Neuronal stem cell (in vitro differentiated cells): ENCODE data around the gene ARHGAP5.

Source experiments
- DNase-seq: peaks from one replicate; pipeline ENCODE4 v3.0.0-alpha.2; 2013; ENCODE audit warnings: low spot score
- H2AFZ ChIP-seq: one replicate; pipeline ENCODE4 v1.6.1; 2013; ENCODE audit warnings: mild to moderate bottlenecking, low read length, inconsistent platforms
- H2AK5ac ChIP-seq: 2 replicates; pipeline ENCODE4 v1.6.1; 2013; ENCODE audit warnings: low read depth, mild to moderate bottlenecking, inconsistent platforms, low read length, moderate library complexity, mixed read lengths
- H2BK120ac ChIP-seq: 2 replicates; pipeline ENCODE4 v1.6.1; 2013; ENCODE audit warnings: low read depth, mild to moderate bottlenecking, inconsistent platforms, low read length, moderate library complexity, mixed read lengths
- H2BK12ac ChIP-seq: one replicate; pipeline ENCODE4 v1.6.1; 2013; ENCODE audit warnings: low read length, inconsistent platforms
- H2BK15ac ChIP-seq: 2 replicates; pipeline ENCODE4 v1.6.1; 2013; ENCODE audit warnings: mild to moderate bottlenecking, low read length, inconsistent platforms, mixed read lengths
- H2BK5ac ChIP-seq: one replicate; pipeline ENCODE4 v1.6.1; 2013; ENCODE audit warnings: inconsistent platforms, mild to moderate bottlenecking, low read length, moderate library complexity
- H3K14ac ChIP-seq: one replicate; pipeline ENCODE4 v1.6.1; 2013; ENCODE audit warnings: low read length, inconsistent platforms
- H3K18ac ChIP-seq: 2 replicates; pipeline ENCODE4 v1.6.1; 2013; ENCODE audit warnings: low read length, inconsistent platforms
- H3K23ac ChIP-seq: 2 replicates; pipeline ENCODE4 v1.6.1; 2013; ENCODE audit warnings: low read depth, mild to moderate bottlenecking, mixed read lengths, low read length, inconsistent platforms; ENCODE audit not compliant: poor library complexity
- H3K27ac ChIP-seq: replicated peaks from 3 replicates; pipeline ENCODE4 v1.5.1; 2013; ENCODE audit warnings: low read length, inconsistent platforms
- H3K27me3 ChIP-seq, 3 experiments: 2 replicates each; pipeline ENCODE4 v1.6.1; 2013; ENCODE audit warnings: low read length in 3 of 3, mild to moderate bottlenecking in 2 of 3, inconsistent platforms in 1 of 3, low read depth in 1 of 3, mixed read lengths in 1 of 3, moderate library complexity in 1 of 3; ENCODE audit not compliant: control insufficient read depth in 3 of 3, insufficient read depth in 3 of 3
- H3K36me3 ChIP-seq, 2 donors: replicated peaks in 1 of 2; 2 replicates each; pipeline ENCODE4 v1.6.1; 2013; ENCODE audit warnings: low read length in 2 of 2; ENCODE audit not compliant: control insufficient read depth in 2 of 2, insufficient read depth in 2 of 2
- H3K4ac ChIP-seq: 2 replicates; pipeline ENCODE4 v1.6.1; 2013; ENCODE audit warnings: inconsistent platforms, mild to moderate bottlenecking, low read length, moderate library complexity
- H3K4me1 ChIP-seq, 2 donors: 1 replicate in 1 of 2; 2 replicates in 1 of 2; pipeline ENCODE4 v1.6.1; 2013; ENCODE audit warnings: low read length in 2 of 2, low read depth in 1 of 2; ENCODE audit not compliant: control insufficient read depth in 2 of 2, insufficient read depth in 1 of 2
- H3K4me2 ChIP-seq: one replicate; pipeline ENCODE4 v1.6.1; 2013; ENCODE audit warnings: mild to moderate bottlenecking, low read length, inconsistent platforms; ENCODE audit not compliant: insufficient read depth, poor library complexity, severe bottlenecking
- H3K4me3 ChIP-seq, 2 donors: 2 replicates each; pipeline ENCODE4 v1.5.1; 2013; ENCODE audit warnings: low read length in 2 of 2, mild to moderate bottlenecking in 2 of 2, inconsistent platforms in 1 of 2, moderate library complexity in 1 of 2
- H3K79me1 ChIP-seq: one replicate; pipeline ENCODE4 v1.6.1; 2013; ENCODE audit warnings: low read depth, mild to moderate bottlenecking, inconsistent platforms, low read length, moderate library complexity
- H3K9ac ChIP-seq: one replicate; pipeline ENCODE4 v1.6.1; 2013; ENCODE audit warnings: mild to moderate bottlenecking, low read depth, low read length, inconsistent platforms; ENCODE audit not compliant: poor library complexity
- H3K9me3 ChIP-seq, 2 donors: replicated peaks in 1 of 2; 2 replicates each; pipeline versions ENCODE3 to v1.6.1; 2013; ENCODE audit warnings: low read length in 2 of 2, mild to moderate bottlenecking in 2 of 2, inconsistent platforms in 1 of 2, low read depth in 1 of 2, mixed read lengths in 1 of 2, moderate library complexity in 1 of 2; ENCODE audit not compliant: control insufficient read depth in 2 of 2, insufficient read depth in 1 of 2
- H4K8ac ChIP-seq: one replicate; pipeline ENCODE4 v1.6.1; 2013; ENCODE audit warnings: low read depth, mild to moderate bottlenecking, inconsistent platforms, low read length, moderate library complexity
- H4K91ac ChIP-seq: one replicate; pipeline ENCODE4 v1.6.1; 2013; ENCODE audit warnings: low read length, low read depth, mild to moderate bottlenecking, inconsistent platforms; ENCODE audit not compliant: poor library complexity
- WGBS, 2 donors: extraction: QIAGEN DNeasy Blood & Tissue Kit; methylation state at CpG; one replicate each; pipeline ENCODE4 v1.1.7; 2013; ENCODE audit warnings: missing lambda C conversion rate in 2 of 2, mixed read lengths in 1 of 2; ENCODE audit not compliant: insufficient read length in 2 of 2, insufficient replicate concordance in 1 of 2; ENCODE audit errors: extremely low coverage in 2 of 2; 5-methylcytosine and 5-hydroxymethylcytosine counted together

The ARHGAP5 gene

GRCh38 chr14:32183151-32184058 is 106.3 kb downstream of the ARHGAP5 start:
- Histone ChIP-seq H2BK12ac (no peak overlapping the region), H3K4me3 (no peak overlapping the region), H3K4me2 (no peak overlapping the region), H3K14ac (no peak overlapping the region), H3K79me1 (no peaks in the 10 kb centered on the region), H3K9ac (no peak overlapping the region), H3K23ac (no peak overlapping the region), H3K36me3 (no peaks in the 10 kb centered on the region), H3K4ac (no peak overlapping the region), H3K9me3 (peaks cover 0 to 6% of the 10 kb centered on the region in 2 donors), H4K8ac (no peak overlapping the region), H3K27ac (no peak overlapping the region), H2AK5ac (no peak overlapping the region), H4K91ac (no peak overlapping the region), H3K4me1 (no peaks in the 10 kb centered on the region), H2AFZ (no peak overlapping the region), H2BK120ac (no peak overlapping the region), H3K27me3 (no peaks in the 10 kb centered on the region), H2BK5ac (no peak overlapping the region), H3K18ac (no peak overlapping the region), H2BK15ac (no peak overlapping the region)
- WGBS, 2 donors = no CpG with 5 or more reads among the region's 2 CpGs
- no peak for DNase-seq

GRCh38 chr14:32185097-32185496 is 108.0 kb downstream of the ARHGAP5 start:
- DNase-seq = no peak
- H2BK120ac ChIP-seq = no peak overlapping the region
- H2AFZ ChIP-seq = no peak overlapping the region
- H3K36me3 ChIP-seq = no peaks in the 10 kb centered on the region
- no peak overlapping the region for H3K4ac ChIP-seq
- H3K9me3 ChIP-seq = peaks cover 0 to 6% of the 10 kb centered on the region in 2 donors
- H2BK5ac ChIP-seq = no peak overlapping the region
- H3K4me2 ChIP-seq = no peak overlapping the region
- H3K27ac ChIP-seq = no peak overlapping the region
- no peaks in the 10 kb centered on the region for H3K27me3 ChIP-seq
- no peaks in the 10 kb centered on the region for H3K79me1 ChIP-seq
- no peak overlapping the region for H3K9ac ChIP-seq
- H3K4me3 ChIP-seq = no peak overlapping the region
- H4K91ac ChIP-seq = no peak overlapping the region
- no peak overlapping the region for H2AK5ac ChIP-seq
- H3K18ac ChIP-seq = no peak overlapping the region
- H3K23ac ChIP-seq = no peak overlapping the region
- no peak overlapping the region for H2BK15ac ChIP-seq
- no CpG with 5 or more reads among the region's 1 CpG for WGBS, 2 donors
- H4K8ac ChIP-seq = no peak overlapping the region
- no peak overlapping the region for H3K14ac ChIP-seq
- no peak overlapping the region for H2BK12ac ChIP-seq
- H3K4me1 ChIP-seq = no peaks in the 10 kb centered on the region

- H3K4ac ChIP-seq = no peak overlapping the region
- no peak overlapping the region for H2BK5ac ChIP-seq
- no peaks in the 10 kb centered on the region for H3K4me1 ChIP-seq
- no peak overlapping the region for H3K4me3 ChIP-seq
- H3K18ac ChIP-seq = no peak overlapping the region
- H2BK15ac ChIP-seq = no peak overlapping the region
- no peak for DNase-seq
- H3K27me3 ChIP-seq = no peaks in the 10 kb centered on the region
- H3K4me2 ChIP-seq = no peak overlapping the region
- no peak overlapping the region for H4K8ac ChIP-seq
- no peak overlapping the region for H4K91ac ChIP-seq
- no peak overlapping the region for H2BK120ac ChIP-seq
- H3K27ac ChIP-seq = no peak overlapping the region
- H3K9ac ChIP-seq = no peak overlapping the region
- H3K36me3 ChIP-seq = no peaks in the 10 kb centered on the region
- no peak overlapping the region for H3K23ac ChIP-seq
- H3K79me1 ChIP-seq = no peaks in the 10 kb centered on the region
- peaks cover 0 to 6% of the 10 kb centered on the region in 2 donors for H3K9me3 ChIP-seq
- no peak overlapping the region for H2BK12ac ChIP-seq
- no peak overlapping the region for H2AFZ ChIP-seq
- H3K14ac ChIP-seq = no peak overlapping the region
- H2AK5ac ChIP-seq = no peak overlapping the region
These were observed 109.1 kb downstream of the ARHGAP5 start for GRCh38 chr14:32186248-32186647.

DNA sequence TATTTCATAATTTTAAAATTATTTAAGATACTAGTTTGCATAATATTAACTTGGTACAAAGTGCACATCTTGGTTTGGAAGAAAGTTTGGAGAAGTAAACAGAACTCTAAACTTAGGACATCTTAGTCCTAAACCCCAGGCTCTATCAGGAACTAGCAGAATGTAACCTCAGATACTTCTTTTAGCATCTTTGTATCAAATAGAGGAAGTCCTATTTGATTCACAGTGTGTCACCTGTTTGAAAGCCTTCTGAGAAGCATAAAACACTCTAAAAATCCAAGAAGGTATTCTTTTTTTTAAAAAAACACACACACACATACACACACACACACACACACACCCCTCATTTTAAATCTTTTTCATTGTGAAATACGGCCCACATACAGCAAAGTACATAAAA is 112.7 kb downstream of the ARHGAP5 start:
- H2AK5ac ChIP-seq = no peak overlapping the region
- no peak overlapping the region for H4K91ac ChIP-seq
- H2AFZ ChIP-seq = no peak overlapping the region
- no peak overlapping the region for H4K8ac ChIP-seq
- H3K4me2 ChIP-seq = no peak overlapping the region
- peaks cover 0 to 3% of the 10 kb centered on the region in 2 donors for H3K9me3 ChIP-seq
- H2BK120ac ChIP-seq = no peak overlapping the region
- H3K23ac ChIP-seq = no peak overlapping the region
- H2BK12ac ChIP-seq = no peak overlapping the region
- H3K27ac ChIP-seq = no peak overlapping the region
- no peaks in the 10 kb centered on the region for H3K4me1 ChIP-seq
- H2BK15ac ChIP-seq = no peak overlapping the region
- H3K18ac ChIP-seq = no peak overlapping the region
- H3K27me3 ChIP-seq = no peaks in the 10 kb centered on the region
- H3K79me1 ChIP-seq = no peaks in the 10 kb centered on the region
- no peak overlapping the region for H2BK5ac ChIP-seq
- DNase-seq = no peak
- WGBS, 2 donors = no CpG with 5 or more reads among the region's 1 CpG
- no peaks in the 10 kb centered on the region for H3K36me3 ChIP-seq
- no peak overlapping the region for H3K4me3 ChIP-seq
- no peak overlapping the region for H3K9ac ChIP-seq
- no peak overlapping the region for H3K14ac ChIP-seq
- H3K4ac ChIP-seq = no peak overlapping the region
